SK-N-SH (cell line): Measurements from ENCODE around the gene MYL5.

ENCODE experiments used
- YY1 ChIP-seq: IDR thresholded peaks from 2 replicates; pipeline ENCODE4 v1.4.0; 2012; ENCODE audit warnings: low read depth, mild to moderate bottlenecking
- TF ChIP-seq, protein P1 (sequence below): fragments of 200-600 bp; sonication (generic); IDR thresholded peaks from 2 replicates; pipeline ENCODE4 v1.6.1; 2017; ENCODE audit warnings: antibody characterized with exemption, mild to moderate bottlenecking, moderate library complexity

DNA sequence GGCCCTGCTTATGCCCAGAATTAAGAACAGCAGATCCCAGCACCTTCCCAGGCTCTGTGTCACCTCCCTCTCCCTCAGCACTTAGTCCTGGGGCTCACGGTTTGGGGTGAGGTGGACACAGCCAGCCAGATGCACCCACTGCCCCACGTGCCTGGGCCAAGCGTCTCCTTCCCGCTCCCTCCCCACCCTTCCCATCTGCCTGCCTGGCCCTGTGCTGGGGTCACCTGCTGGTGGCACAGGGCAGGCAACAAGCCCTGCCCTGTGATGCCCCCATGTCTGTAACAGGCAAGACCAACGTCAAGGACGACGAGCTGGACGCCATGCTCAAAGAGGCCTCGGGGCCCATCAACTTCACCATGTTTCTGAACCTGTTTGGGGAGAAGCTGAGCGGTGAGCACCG lies 5.3 kb downstream of the MYL5 start:
- TF ChIP-seq, protein P1, sequence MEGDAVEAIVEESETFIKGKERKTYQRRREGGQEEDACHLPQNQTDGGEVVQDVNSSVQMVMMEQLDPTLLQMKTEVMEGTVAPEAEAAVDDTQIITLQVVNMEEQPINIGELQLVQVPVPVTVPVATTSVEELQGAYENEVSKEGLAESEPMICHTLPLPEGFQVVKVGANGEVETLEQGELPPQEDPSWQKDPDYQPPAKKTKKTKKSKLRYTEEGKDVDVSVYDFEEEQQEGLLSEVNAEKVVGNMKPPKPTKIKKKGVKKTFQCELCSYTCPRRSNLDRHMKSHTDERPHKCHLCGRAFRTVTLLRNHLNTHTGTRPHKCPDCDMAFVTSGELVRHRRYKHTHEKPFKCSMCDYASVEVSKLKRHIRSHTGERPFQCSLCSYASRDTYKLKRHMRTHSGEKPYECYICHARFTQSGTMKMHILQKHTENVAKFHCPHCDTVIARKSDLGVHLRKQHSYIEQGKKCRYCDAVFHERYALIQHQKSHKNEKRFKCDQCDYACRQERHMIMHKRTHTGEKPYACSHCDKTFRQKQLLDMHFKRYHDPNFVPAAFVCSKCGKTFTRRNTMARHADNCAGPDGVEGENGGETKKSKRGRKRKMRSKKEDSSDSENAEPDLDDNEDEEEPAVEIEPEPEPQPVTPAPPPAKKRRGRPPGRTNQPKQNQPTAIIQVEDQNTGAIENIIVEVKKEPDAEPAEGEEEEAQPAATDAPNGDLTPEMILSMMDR, result no peak
- TF ChIP-seq YY1, result no peak
